Stimulated activated CD8-positive, alpha-beta memory T cell treated with anti-CD3 and anti-CD28 coated beads, Interleukin-15, amount 100 ng/mL, for 4 hours (primary cell): ENCODE measurements around the gene DCHS1.

Source experiments
- DNase-seq, 2 donors: peaks; one replicate each; pipeline ENCODE4 v3.0.0-alpha.2; 2020; ENCODE audit warnings: low read depth in 2 of 2

Gene DCHS1

DNA sequence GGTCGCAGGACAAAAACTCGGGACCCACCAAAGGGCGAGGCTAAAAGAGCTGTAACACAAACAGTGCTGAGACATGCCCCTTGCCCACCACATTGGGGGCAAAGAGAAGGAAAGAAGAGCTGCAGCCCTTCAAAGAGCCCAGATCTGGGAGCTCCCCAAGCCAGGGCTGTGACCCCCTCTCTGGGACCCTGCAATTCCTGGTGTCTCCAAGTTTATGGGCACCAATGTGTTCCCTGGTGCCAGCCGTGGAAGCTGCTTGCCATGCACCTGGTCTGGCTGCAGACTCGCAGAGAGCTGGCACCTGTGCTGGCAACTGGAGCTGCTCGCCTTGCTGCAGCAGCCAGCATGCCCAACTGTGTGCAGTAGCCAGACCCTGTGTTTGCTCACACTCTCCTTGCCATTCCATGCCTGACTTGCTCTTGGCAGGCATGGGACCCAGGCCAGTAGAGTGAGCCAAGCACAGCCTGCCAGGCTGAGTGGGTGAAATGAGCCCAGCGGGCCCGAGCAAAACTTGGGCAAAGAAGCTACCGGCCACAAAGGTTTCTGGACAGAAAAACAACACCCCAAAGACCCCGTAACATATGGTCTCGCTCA lies 68.2 kb downstream of the DCHS1 start:
- no peak for DNase-seq

GRCh38 chr11:6586434-6587359 lies 68.9 kb downstream of the DCHS1 start:
- no peak for DNase-seq

- DNase-seq: no peak
Observed at GRCh38 chr11:6584528-6584927, 71.1 kb downstream of the DCHS1 start.

DNA sequence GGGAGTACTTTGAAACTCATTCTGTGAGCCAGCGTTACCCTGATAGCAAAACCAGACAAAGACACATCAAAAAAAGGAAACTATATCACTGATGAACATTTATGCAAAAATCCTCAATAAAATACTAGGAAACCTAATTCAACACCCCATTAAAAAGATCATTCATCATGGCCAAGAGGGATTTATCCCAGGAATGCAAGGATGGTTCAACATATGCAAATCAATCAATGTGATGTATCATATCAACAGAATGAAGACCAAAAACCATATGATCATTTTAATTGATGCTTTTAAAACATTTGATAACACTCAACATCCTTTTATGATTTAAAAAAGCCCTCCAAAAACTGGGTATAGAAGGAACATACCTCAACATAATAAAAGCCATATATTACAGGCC lies 72.0 kb downstream of the DCHS1 start:
- DNase-seq: no peak

GRCh38 chr11:6579681-6580080 lies 75.9 kb downstream of the DCHS1 start:
- DNase-seq: no peak

DNA sequence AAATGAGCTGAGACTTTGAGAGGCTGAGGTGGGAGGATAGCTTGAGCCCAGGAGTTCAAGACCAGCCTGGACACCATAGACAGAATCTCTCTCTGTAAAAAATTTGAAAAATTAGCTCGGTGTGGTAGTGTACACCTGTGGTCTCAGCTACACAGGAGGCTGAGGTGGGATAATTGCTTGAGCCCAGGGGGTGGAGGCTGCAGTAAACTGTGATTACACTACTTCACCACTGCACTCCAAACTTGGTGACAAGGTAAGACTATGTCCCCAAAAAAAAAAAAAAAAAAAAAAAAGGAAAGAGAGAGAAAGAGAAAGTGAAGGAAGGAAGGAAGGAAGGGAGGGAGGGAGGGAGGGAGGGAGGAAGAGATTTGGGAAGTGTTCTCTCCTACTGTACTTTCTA lies 77.5 kb downstream of the DCHS1 start:
- DNase-seq: no peak

DNA sequence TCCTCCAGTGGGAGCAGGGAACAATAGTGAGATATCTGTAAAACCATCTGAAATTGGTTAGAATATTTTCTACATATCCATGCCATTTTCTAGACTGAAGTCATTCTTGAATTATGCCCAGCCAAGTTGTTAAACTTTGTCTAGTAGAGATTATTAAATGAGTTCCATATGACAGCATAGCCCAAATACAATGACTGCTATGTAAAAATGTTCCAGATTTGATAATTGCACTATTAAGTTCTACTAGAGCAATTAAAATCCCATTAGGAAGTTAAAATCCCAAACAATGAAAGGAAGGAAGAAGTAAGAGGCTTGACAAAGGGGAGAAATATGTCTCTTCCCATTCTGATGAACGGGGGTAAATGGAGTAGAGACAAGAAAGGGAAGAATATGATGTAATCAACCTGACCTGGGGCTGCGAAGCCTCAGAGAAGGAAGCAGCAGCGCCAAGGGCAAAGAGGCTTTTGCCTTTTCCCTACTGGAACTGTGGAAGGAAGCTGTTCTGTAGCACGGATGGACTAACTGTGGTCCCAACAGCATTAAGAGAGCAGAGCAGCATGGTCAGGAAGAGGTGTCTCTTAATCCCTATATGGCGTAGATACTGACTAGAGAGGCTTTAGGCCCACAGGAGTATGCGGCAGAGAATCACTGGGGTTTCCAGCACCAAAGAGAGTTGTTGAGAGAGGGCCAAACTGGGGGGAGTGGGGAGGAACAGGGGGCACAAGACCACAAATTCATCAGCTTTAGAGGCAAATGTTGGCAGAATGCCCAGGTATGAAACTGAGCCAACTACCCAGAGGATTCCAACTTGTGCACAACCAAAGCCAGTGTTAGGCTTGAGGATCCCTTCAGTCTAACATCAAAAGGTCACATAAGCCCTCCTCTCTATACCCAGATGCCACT lies 78.9 kb downstream of the DCHS1 start:
- no peak for DNase-seq

- DNase-seq: no peak
Observed at GRCh38 chr11:6574816-6575715, 80.5 kb downstream of the DCHS1 start.

DNA sequence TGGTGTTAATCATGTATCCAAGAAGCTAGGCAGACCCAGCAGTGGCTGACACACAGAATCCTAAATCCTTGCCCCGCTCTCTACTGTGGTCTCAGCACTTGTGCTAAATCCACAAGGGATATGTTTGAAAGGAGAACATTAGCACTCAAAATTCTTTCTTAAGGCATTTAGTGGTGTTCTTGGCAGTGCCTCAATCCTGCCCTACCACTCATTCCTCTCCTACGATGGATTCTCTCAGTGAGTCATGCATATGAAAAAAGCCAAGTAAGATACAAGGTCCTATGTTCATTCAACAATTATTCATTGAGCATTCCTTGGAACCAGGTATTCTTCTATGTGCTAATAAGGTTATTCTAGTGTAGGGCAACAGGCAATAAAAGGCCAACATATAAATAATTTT lies 83.4 kb downstream of the DCHS1 start:
- DNase-seq: no peak

- DNase-seq: no peak
Observed at GRCh38 chr11:6571434-6572008, 84.1 kb downstream of the DCHS1 start.
